Stimulated activated CD4-positive, alpha-beta T cell treated with anti-CD3 and anti-CD28 coated beads, Interleukin-2, amount 100 ng/mL, for 24 hours (primary cell): ENCODE data around the gene ETV6.

Source experiments
- DNase-seq, 2 donors: peaks; one replicate each; pipeline ENCODE4 v3.0.0-alpha.2; 2020

The ETV6 gene

GRCh38 chr12:11785712-11786111 is 136.2 kb downstream of the ETV6 start:
- DNase-seq = no peak

- DNase-seq = no peak
These were observed 137.3 kb downstream of the ETV6 start for GRCh38 chr12:11786638-11787365.

GRCh38 chr12:11787437-11787836 is 138.0 kb downstream of the ETV6 start:
- DNase-seq = no peak

GRCh38 chr12:11787933-11788849 is 138.7 kb downstream of the ETV6 start:
- DNase-seq = no peak

- DNase-seq = no peak
These were observed 144.6 kb downstream of the ETV6 start for GRCh38 chr12:11793921-11794710.

- DNase-seq = no peak
These were observed 145.3 kb downstream of the ETV6 start for GRCh38 chr12:11794751-11795150.

- no peak for DNase-seq
These were observed 145.9 kb downstream of the ETV6 start for GRCh38 chr12:11795192-11795912.

GRCh38 chr12:11795913-11796459 is 146.5 kb downstream of the ETV6 start:
- no peak for DNase-seq

- DNase-seq = no peak
These were observed 147.9 kb downstream of the ETV6 start for GRCh38 chr12:11797317-11797913.

- no peak for DNase-seq
These were observed 148.7 kb downstream of the ETV6 start for GRCh38 chr12:11798006-11798708.

- no peak for DNase-seq
These were observed 149.5 kb downstream of the ETV6 start for GRCh38 chr12:11798856-11799501.

GRCh38 chr12:11799502-11799873 is 150.0 kb downstream of the ETV6 start:
- no peak for DNase-seq

- DNase-seq = no peak
These were observed 152.2 kb downstream of the ETV6 start for GRCh38 chr12:11801643-11802042.

GRCh38 chr12:11804130-11804529 is 154.7 kb downstream of the ETV6 start:
- no peak for DNase-seq

- no peak for DNase-seq
These were observed 155.6 kb downstream of the ETV6 start for GRCh38 chr12:11805043-11805442.

- DNase-seq = no peak
These were observed 156.2 kb downstream of the ETV6 start for GRCh38 chr12:11805680-11806079.

GRCh38 chr12:11807458-11807857 is 158.0 kb downstream of the ETV6 start:
- no peak for DNase-seq

GRCh38 chr12:11808931-11809330 is 159.5 kb downstream of the ETV6 start:
- DNase-seq = no peak

GRCh38 chr12:11810206-11810545 is 160.7 kb downstream of the ETV6 start:
- DNase-seq = no peak

- DNase-seq = no peak
These were observed 161.5 kb downstream of the ETV6 start for GRCh38 chr12:11811008-11811407.

- DNase-seq = no peak
These were observed 162.7 kb downstream of the ETV6 start for GRCh38 chr12:11812241-11812585.
